HG02852 (cell line): ENCODE data around the gene ABCA4.
"Not testable (repeated sequence)": the region's sequence is repeated elsewhere in the genome, so short reads cannot be mapped to it uniquely, and the experiment has no call there.

ENCODE experiments used
- ATAC-seq: cut with Tn5 transposase; IDR thresholded peaks from one replicate; pipeline ENCODE4 v1.9.1; 2021; ENCODE audit warnings: mild to moderate bottlenecking, moderate library complexity; ENCODE audit not compliant: unreplicated experiment

ABCA4 gene

DNA sequence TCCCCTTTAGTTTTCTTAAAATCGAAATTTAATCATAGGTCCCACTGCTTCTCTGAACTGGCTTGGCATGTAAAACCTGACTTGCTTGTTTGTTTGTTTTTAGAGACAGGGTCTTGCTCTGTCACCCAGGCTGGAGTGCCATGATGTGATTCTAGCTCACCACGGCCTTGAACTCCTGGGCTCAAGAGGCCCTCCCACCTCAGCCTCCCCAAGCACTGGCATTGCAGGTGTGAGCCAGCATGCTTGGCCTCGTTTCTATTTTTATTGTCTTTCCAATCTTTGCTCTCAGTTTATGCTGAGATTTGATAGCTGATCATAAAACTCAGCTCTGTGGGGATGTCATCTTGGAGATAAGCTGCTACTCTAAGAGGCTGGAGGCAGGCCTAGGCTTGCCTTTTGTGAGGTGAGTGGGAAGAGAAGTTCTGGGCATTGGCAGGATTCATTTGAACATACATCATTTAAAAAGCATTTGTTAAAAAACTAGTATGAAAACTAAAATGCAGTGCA lies 160.3 kb downstream of the ABCA4 start:
- ATAC-seq: no peak

DNA sequence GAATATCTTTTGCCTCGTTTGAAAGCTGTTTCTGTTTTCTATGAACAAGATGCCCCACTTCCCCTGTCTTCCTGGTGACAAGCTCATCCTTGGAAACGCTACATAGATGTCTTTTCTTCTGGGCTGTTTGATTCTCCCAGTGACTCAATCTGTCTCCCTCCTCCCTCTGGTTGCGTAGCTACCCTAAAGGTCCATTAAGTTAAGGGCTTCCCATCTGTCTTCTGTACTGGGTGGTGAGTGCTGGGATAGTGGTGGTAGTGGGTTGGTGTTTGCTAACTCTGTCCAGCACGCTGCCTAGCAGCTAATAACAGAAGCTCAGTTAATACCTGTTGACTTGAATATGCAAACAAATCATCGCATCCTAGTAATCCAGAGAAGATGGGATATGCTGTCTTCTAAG lies 161.5 kb downstream of the ABCA4 start:
- ATAC-seq: no peak

DNA sequence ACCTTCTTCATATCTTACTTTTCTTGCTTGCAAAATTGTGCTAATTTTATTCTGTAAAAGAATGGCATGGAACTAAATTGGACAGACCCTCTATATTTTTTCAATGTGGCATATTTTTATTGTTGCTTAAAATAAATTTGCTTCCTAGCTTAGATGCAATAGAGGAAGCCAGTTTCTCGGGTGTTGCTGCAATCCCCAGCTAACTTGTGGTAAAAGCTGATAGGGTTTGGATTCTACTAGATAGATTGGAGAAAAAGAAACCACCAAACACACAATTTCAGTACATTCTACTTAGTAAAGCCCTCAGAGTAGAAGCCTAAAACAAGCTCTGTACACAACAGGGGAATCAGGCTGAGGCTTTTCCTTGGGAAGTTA lies 162.2 kb downstream of the ABCA4 start:
- ATAC-seq: no peak

DNA sequence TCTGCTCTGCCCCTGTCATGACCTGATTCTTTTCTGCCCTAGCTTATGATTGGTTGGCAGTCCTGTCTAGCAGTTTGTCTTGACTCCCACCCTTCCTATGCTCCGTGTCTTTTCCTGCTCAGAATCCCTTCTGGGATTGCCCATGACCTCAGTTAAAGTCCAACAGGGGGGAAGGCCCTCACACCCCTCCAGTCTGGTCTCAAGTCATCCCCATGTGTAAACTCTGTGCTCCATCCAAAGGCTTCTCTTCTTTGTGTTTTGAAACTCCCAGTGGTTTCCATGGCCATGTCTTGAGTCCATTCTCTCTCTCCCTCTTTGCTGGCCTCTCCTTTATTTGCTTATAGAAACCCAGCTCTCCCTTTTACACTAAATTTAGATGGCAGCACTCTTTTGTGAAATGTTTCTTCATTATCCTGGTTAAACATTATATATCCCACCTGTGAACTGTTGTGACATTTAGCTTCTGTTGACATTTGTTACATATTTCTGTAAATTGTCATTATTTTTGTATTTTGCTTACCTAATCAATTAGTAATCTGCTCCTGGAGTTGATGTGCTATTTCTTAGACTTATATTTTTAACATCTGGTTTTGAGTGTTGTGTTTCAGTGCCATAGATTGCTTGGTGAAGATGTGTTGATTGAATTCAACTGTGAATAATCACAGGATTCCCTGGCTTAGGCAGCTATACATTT lies 162.8 kb downstream of the ABCA4 start:
- no peak for ATAC-seq

DNA sequence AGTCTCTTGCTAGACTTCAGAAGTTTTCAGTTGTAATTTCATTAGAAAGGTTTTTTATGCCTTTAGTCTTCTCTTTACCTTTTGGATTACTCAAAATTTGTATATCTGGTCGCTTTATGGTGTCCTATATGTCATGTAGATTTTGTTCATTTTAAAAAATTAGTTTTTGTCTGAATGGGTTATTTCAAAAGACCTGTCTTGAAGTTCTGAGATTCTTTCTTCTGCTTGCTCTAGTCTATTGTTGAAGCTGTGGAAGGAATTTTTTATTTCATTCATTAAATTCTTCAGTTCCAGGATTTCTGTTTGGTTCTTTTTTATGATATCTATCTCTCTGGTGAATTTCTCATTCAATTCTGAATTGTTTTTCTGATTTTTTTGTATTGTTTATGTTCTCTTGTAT lies 165.2 kb downstream of the ABCA4 start:
- ATAC-seq: no peak

DNA sequence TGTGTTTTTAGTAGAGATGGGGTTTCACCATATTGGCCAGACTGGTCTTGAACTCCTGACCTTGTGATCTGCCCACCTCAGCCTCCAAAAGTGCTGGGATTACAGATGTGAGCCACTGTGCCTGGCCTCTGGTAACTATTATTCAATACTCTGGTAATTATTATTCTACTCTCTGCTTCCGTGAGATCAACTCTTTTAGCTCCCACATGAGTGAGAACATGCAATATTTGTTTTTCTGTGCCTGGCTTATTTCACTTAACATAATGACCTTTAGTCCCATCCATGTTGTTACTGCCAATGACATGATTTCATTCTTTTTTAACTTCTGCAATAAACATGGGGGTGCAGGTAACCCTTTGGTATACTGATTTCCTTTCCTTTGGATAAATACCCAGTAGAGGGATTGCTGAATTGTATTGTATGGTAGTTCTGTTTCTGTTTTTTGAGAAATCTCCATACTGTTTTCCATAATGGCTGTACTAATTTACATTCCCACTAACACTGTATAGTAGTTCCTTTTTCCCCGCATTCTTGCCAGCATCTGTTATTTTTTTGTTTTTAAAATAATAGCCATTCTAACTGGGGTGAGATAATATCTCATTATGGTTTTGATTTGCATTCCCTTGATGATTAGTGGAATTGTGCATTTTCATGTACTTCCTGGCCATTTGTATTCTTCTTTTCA lies 173.8 kb downstream of the ABCA4 start:
- not testable (repeated sequence) for ATAC-seq
